SK-N-SH treated with all-trans-retinoic acid at 6 μM for 48 hours (cell line): ENCODE data around the gene RAPGEF1.
A peak's percentile ranks its signal among the peaks of the same experiment; 100 is the strongest.

Experiments
- ATAC-seq: fragments of 200-7000 bp; cut with Tn5 transposase; 3 replicates; pipeline ENCODE4 v1.9.1; 2020; ENCODE audit warnings: mild to moderate bottlenecking, moderate library complexity
- BACH2 ChIP-seq: fragments of 250-450 bp; sonication (Bioruptor Pico); IDR thresholded peaks from 2 replicates; pipeline ENCODE4 v1.9.0; 2021; ENCODE audit warnings: mild to moderate bottlenecking, borderline replicate concordance
- CREB5 ChIP-seq: fragments of 250-450 bp; sonication (Bioruptor Pico); IDR thresholded peaks from 2 replicates; pipeline ENCODE4 v1.5.1; 2020; ENCODE audit warnings: low read depth, mild to moderate bottlenecking, moderate library complexity
- CSDC2 ChIP-seq: fragments of 250-450 bp; sonication (Bioruptor Pico); IDR thresholded peaks from 2 replicates; pipeline ENCODE4 v1.5.0; 2020; ENCODE audit warnings: mild to moderate bottlenecking, moderate library complexity
- CSRNP3 ChIP-seq: fragments of 250-450 bp; sonication (Bioruptor Pico); IDR thresholded peaks from 2 replicates; pipeline ENCODE4 v1.5.1; 2021; ENCODE audit warnings: mild to moderate bottlenecking, moderate library complexity
- ESRRG ChIP-seq: fragments of 250-450 bp; sonication (Bioruptor Pico); IDR thresholded peaks from 2 replicates; pipeline ENCODE4 v1.6.1; 2021; ENCODE audit warnings: mild to moderate bottlenecking
- GLIS3 ChIP-seq: fragments of 250-450 bp; sonication (Bioruptor Pico); IDR thresholded peaks from 2 replicates; pipeline ENCODE4 v1.5.0; 2020; ENCODE audit warnings: mild to moderate bottlenecking, moderate library complexity
- ISL1 ChIP-seq: fragments of 250-450 bp; sonication (Bioruptor Pico); IDR thresholded peaks from 2 replicates; pipeline ENCODE4 v2.1.2; 2022; ENCODE audit warnings: mild to moderate bottlenecking, moderate library complexity
- OSR1 ChIP-seq: fragments of 250-450 bp; sonication (Bioruptor Pico); IDR thresholded peaks from 2 replicates; pipeline ENCODE4 v1.8.0; 2022; ENCODE audit warnings: moderate library complexity, mild to moderate bottlenecking, inconsistent platforms
- PPARA ChIP-seq: fragments of 250-450 bp; sonication (Bioruptor Pico); IDR thresholded peaks from 2 replicates; pipeline ENCODE4 v1.5.0; 2020; ENCODE audit warnings: mild to moderate bottlenecking, borderline replicate concordance
- RARB ChIP-seq: fragments of 250-450 bp; sonication (Bioruptor Pico); IDR thresholded peaks from 2 replicates; pipeline ENCODE4 v1.8.0; 2021; ENCODE audit warnings: mild to moderate bottlenecking, moderate library complexity
- SNAI2 ChIP-seq: fragments of 250-450 bp; sonication (Bioruptor Pico); IDR thresholded peaks from 2 replicates; pipeline ENCODE4 v1.5.0; 2020; ENCODE audit warnings: mild to moderate bottlenecking, moderate library complexity
- TCF4 ChIP-seq: fragments of 250-450 bp; sonication (Bioruptor Pico); IDR thresholded peaks from 2 replicates; pipeline ENCODE4 v1.8.0; 2021; ENCODE audit warnings: mild to moderate bottlenecking, moderate library complexity, borderline replicate concordance
- TOX ChIP-seq: fragments of 250-450 bp; sonication (Bioruptor Pico); IDR thresholded peaks from 2 replicates; pipeline ENCODE4 v1.8.0; 2021; ENCODE audit warnings: mild to moderate bottlenecking, moderate library complexity, borderline replicate concordance
- ZC3H10 ChIP-seq: fragments of 250-450 bp; sonication (Bioruptor Pico); IDR thresholded peaks from 2 replicates; pipeline ENCODE4 v1.5.1; 2021; ENCODE audit warnings: mild to moderate bottlenecking, moderate library complexity
- ZFP3 ChIP-seq: fragments of 250-450 bp; sonication (Bioruptor Pico); IDR thresholded peaks from 2 replicates; pipeline ENCODE4 v1.5.0; 2020; ENCODE audit warnings: mild to moderate bottlenecking, moderate library complexity
- ZFP30 ChIP-seq: fragments of 450-650 bp; formaldehyde crosslinking; IDR thresholded peaks from 2 replicates; pipeline ENCODE4 v1.5.0; 2022; ENCODE audit warnings: mild to moderate bottlenecking, moderate library complexity
- ZNF565 ChIP-seq: fragments of 450-650 bp; formaldehyde crosslinking; conservative IDR thresholded peaks from 2 replicates; pipeline ENCODE4 v1.5.0; 2020; ENCODE audit warnings: low read depth, mild to moderate bottlenecking, moderate library complexity
- ZNF70 ChIP-seq: fragments of 450-650 bp; formaldehyde crosslinking; IDR thresholded peaks from 2 replicates; pipeline ENCODE4 v1.5.0; 2020; ENCODE audit warnings: mild to moderate bottlenecking, moderate library complexity
- ZNF8 ChIP-seq: fragments of 450-650 bp; formaldehyde crosslinking; IDR thresholded peaks from 2 replicates; pipeline ENCODE4 v1.5.0; 2020; ENCODE audit warnings: mild to moderate bottlenecking, moderate library complexity
- TF ChIP-seq, protein P1 (sequence below): fragments of 250-450 bp; sonication (Bioruptor Pico); IDR thresholded peaks from 2 replicates; pipeline ENCODE4 v1.5.0; 2020; ENCODE audit warnings: mild to moderate bottlenecking, moderate library complexity
- TF ChIP-seq, protein P2 (sequence below): fragments of 250-450 bp; sonication (Bioruptor Pico); IDR thresholded peaks from 2 replicates; pipeline ENCODE4 v1.8.0; 2021; ENCODE audit warnings: low read depth, mild to moderate bottlenecking, moderate library complexity, borderline replicate concordance

RAPGEF1 gene

GRCh38 chr9:131593091-131593820 lies 146.6 kb downstream of the RAPGEF1 start:
- no peak for TF ChIP-seq BACH2 (CRISPR knock-in tag)
- ATAC-seq = no peak

- TF ChIP-seq ISL1 (CRISPR knock-in tag) (no peak), BACH2 (CRISPR knock-in tag) (no peak), ZFP3 (CRISPR knock-in tag) (no peak), TOX (CRISPR knock-in tag) (no peak), PPARA (CRISPR knock-in tag) (no peak), OSR1 (no peak), ZNF70 (CRISPR knock-in tag) (no peak), ESRRG (CRISPR knock-in tag) (no peak)
- TF ChIP-seq, protein P1, sequence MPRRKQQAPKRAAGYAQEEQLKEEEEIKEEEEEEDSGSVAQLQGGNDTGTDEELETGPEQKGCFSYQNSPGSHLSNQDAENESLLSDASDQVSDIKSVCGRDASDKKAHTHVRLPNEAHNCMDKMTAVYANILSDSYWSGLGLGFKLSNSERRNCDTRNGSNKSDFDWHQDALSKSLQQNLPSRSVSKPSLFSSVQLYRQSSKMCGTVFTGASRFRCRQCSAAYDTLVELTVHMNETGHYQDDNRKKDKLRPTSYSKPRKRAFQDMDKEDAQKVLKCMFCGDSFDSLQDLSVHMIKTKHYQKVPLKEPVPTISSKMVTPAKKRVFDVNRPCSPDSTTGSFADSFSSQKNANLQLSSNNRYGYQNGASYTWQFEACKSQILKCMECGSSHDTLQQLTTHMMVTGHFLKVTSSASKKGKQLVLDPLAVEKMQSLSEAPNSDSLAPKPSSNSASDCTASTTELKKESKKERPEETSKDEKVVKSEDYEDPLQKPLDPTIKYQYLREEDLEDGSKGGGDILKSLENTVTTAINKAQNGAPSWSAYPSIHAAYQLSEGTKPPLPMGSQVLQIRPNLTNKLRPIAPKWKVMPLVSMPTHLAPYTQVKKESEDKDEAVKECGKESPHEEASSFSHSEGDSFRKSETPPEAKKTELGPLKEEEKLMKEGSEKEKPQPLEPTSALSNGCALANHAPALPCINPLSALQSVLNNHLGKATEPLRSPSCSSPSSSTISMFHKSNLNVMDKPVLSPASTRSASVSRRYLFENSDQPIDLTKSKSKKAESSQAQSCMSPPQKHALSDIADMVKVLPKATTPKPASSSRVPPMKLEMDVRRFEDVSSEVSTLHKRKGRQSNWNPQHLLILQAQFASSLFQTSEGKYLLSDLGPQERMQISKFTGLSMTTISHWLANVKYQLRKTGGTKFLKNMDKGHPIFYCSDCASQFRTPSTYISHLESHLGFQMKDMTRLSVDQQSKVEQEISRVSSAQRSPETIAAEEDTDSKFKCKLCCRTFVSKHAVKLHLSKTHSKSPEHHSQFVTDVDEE (CRISPR knock-in tag) = no peak
- ATAC-seq = no peak
Measured at GRCh38 chr9:131591845-131592208, 148.0 kb downstream of the RAPGEF1 start.

- peak; percentile 97 for ATAC-seq
- TF ChIP-seq SNAI2 (no peak), TOX (CRISPR knock-in tag) (no peak), ZC3H10 (CRISPR knock-in tag) (no peak), ZFP3 (CRISPR knock-in tag) (no peak), BACH2 (CRISPR knock-in tag) (no peak), TCF4 (CRISPR knock-in tag) (no peak), ZNF565 (CRISPR knock-in tag) (no peak), ZFP30 (CRISPR knock-in tag) (no peak), RARB (no peak), CSDC2 (CRISPR knock-in tag) (no peak)
Measured at GRCh38 chr9:131590907-131591844, 148.7 kb downstream of the RAPGEF1 start.

- TF ChIP-seq ZNF8 (CRISPR knock-in tag) = no peak
- no peak for TF ChIP-seq CSRNP3
- no peak for TF ChIP-seq ZFP30 (CRISPR knock-in tag)
- no peak for TF ChIP-seq ZNF70 (CRISPR knock-in tag)
- TF ChIP-seq ZC3H10 (CRISPR knock-in tag) = no peak
- TF ChIP-seq SNAI2 = no peak
- TF ChIP-seq TCF4 (CRISPR knock-in tag) = no peak
- no peak for TF ChIP-seq ZFP3 (CRISPR knock-in tag)
- TF ChIP-seq PPARA (CRISPR knock-in tag) = no peak
- TF ChIP-seq GLIS3 (CRISPR knock-in tag) = no peak
- no peak for ATAC-seq
Measured at GRCh38 chr9:131590449-131590848, 149.4 kb downstream of the RAPGEF1 start.

- ATAC-seq = no peak
- TF ChIP-seq ZNF8 (CRISPR knock-in tag) = no peak
- no peak for TF ChIP-seq BACH2 (CRISPR knock-in tag)
- no peak for TF ChIP-seq CSDC2 (CRISPR knock-in tag)
- TF ChIP-seq ISL1 (CRISPR knock-in tag) = no peak
- TF ChIP-seq, protein P2, sequence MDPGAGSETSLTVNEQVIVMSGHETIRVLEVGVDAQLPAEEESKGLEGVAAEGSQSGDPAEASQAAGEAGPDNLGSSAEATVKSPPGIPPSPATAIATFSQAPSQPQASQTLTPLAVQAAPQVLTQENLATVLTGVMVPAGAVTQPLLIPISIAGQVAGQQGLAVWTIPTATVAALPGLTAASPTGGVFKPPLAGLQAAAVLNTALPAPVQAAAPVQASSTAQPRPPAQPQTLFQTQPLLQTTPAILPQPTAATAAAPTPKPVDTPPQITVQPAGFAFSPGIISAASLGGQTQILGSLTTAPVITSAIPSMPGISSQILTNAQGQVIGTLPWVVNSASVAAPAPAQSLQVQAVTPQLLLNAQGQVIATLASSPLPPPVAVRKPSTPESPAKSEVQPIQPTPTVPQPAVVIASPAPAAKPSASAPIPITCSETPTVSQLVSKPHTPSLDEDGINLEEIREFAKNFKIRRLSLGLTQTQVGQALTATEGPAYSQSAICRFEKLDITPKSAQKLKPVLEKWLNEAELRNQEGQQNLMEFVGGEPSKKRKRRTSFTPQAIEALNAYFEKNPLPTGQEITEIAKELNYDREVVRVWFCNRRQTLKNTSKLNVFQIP (CRISPR knock-in tag) = no peak
- no peak for TF ChIP-seq ZFP3 (CRISPR knock-in tag)
- no peak for TF ChIP-seq ZNF565 (CRISPR knock-in tag)
- no peak for TF ChIP-seq ESRRG (CRISPR knock-in tag)
- no peak for TF ChIP-seq TOX (CRISPR knock-in tag)
- no peak for TF ChIP-seq CREB5
- no peak for TF ChIP-seq PPARA (CRISPR knock-in tag)
- TF ChIP-seq CSRNP3 = no peak
- no peak for TF ChIP-seq TCF4 (CRISPR knock-in tag)
- TF ChIP-seq ZNF70 (CRISPR knock-in tag) = no peak
Measured at GRCh38 chr9:131589993-131590392, 149.9 kb downstream of the RAPGEF1 start.
